HG03432 (cell line): ENCODE data around the gene PRR35.

ENCODE experiments used
- ATAC-seq: cut with Tn5 transposase; IDR thresholded peaks from one replicate; pipeline ENCODE4 v1.9.1; 2021; ENCODE audit warnings: mild to moderate bottlenecking, moderate library complexity; ENCODE audit not compliant: unreplicated experiment

PRR35 gene

DNA sequence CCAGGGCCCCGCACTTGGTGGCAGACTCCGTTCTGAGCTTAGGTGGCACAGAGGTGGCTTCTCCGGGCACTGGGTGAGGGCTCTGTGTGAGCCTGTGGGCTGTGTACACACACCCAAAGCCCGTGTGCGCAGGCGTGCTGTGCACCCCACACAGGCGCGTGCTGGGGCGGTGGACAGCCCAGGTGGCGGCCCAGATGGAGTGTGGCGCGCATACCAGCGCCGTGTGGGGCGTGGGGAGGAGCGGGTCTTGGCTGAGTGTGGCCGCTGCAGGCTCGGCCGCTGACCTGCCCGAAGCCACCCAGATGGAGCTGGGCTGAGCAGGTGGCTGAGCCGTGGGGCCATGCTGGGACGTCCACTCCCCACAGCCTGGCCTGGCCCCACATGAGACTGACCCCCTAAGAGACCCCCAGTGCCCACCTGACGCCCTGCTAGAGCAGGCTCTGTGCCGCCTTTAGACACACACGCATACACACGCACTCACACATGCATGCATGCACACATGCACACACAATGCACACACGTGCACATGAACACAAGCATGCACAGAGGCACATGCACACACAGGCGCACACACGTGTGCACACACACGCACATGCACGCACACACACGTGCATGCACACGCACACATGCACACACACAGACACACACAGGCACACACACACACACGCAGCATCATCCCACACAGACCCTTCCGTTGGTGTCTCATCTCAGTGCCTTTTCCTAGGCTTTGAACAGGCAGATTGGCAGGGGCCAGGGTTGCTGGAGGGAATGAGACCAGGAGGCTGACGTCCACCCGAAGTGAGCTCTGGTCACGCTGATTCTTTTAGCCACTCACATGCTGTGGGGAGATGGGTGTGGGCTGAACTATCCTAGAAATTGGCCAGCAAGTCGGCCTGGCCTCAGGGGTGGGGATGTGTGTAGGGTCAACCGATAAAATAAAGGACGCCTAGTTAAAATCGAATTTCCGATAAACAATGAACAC is 2.1 kb downstream of the PRR35 start:
- no peak for ATAC-seq

DNA sequence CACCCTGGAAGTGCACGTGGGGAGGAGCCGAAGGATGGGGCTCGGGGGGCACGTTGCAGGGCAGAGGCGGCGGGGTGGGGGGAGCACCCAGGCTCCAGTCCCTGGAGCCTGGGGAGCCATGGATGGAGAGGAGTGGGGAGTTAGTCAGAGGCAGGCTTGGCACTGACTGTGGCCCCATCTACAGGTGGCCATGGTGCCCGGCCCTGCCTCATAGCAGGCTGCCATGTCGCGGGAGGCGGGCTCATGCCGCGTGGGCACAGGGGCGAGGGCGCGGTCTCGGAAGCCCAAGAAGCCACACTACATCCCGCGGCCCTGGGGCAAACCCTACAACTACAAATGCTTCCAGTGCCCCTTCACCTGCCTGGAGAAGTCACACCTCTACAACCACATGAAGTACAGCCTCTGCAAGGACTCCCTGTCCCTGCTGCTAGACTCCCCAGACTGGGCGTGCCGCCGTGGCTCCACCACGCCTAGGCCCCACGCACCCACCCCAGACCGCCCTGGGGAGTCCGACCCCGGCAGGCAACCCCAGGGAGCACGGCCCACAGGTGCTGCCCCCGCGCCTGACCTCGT is 3.0 kb downstream of the PRR35 start:
- ATAC-seq, result no peak

DNA sequence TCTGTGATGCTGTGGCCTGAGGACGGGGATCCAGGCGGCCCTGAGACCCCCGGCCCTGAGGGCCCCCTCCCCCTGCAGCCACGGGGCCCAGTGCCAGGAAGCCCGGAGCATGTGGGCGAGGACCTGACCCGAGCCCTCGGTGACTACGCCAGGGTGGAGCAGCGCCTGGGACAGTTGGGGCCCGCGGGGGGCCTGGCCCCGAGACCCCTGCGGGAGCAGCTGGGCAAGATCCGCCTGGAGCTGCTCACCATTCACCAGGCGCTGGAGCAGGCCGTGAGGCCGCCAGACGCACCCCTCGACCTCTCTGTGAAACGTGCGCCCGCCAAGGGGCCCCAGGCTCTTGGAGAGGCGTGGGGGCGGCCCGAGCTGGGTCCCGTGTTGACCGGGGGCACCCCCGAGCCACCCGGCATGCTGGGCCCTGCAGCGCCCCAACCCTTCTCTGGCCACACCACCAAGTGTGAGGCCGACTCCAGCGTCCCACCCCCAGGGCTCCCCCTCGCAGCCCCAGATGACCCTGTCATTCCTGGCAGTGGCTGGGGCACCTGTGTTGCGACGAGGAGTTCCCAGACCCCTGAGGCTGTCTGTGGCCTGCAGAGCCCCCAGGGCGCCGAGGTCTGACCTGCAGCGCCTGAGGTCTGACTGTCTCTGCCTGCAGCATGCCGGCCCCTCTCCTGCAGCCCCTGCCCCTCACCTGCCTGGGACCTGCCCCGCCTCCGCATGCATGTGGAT is 4.7 kb downstream of the PRR35 start:
- ATAC-seq, result no peak

DNA sequence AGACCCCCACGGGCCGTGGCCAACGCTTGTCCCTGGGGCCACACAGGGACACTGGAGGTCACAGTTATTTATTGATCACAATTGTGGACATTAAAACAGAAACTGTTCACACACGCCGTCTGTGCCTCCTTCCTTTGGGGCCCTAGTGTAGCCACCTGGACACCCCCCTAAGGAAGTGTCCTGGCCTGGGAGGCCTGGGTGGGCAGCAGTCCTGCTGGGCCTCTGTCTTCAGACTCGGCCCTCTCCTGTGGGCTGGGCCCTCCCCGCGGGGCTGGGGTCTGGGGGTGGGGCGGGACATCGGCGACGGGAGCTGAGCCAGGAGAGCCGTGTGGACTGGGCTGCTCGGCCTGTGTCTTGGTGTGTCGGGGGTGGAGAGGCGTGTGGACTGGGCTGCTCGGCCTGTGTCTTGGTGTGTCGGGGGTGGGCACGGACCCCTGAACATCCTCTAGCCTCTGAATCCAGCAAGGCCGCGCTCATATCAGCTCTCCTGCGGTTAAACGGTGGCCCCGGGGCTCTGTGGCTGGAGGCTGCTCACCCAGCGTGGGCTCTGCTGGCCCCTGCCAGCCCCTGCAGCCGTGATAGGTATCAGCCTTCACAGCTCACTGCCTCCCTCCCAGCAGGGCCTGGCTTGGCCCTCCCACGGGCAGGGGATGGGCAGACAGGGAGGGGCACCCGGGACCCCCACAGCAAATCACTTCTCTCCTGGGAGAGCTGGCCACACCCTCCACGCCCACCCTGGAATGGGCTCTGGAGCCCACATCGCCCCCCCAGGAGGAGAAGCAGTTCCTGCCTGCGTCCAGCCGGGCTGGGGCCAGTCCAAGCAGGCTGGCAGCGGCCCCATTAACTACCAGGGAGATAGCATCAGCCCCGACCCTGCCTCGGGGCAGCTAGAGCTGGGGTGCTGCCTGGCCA is 5.5 kb downstream of the PRR35 start:
- ATAC-seq, result no peak

GRCh38 chr16:566475-567372 is 6.5 kb downstream of the PRR35 start, which contains the start of gene NHLRC4:
Gene NHLRC4, plus strand, starts transcription at chr16:567005. Its CDS starts 1,043 bp downstream, at chr16:568048.
- peak; percentile 43 for ATAC-seq

- no peak for ATAC-seq
Observed at GRCh38 chr16:567373-568256, 7.4 kb downstream of the PRR35 start.

GRCh38 chr16:568401-569258 is 8.4 kb downstream of the PRR35 start:
- ATAC-seq, result no peak

- peak; percentile 61 for ATAC-seq
Observed at GRCh38 chr16:569445-570254, 9.5 kb downstream of the PRR35 start, which contains the start of gene PIGQ. Gene PIGQ, plus strand, starts transcription at chr16:569968. Its CDS starts 4,107 bp downstream, at chr16:574075.

DNA sequence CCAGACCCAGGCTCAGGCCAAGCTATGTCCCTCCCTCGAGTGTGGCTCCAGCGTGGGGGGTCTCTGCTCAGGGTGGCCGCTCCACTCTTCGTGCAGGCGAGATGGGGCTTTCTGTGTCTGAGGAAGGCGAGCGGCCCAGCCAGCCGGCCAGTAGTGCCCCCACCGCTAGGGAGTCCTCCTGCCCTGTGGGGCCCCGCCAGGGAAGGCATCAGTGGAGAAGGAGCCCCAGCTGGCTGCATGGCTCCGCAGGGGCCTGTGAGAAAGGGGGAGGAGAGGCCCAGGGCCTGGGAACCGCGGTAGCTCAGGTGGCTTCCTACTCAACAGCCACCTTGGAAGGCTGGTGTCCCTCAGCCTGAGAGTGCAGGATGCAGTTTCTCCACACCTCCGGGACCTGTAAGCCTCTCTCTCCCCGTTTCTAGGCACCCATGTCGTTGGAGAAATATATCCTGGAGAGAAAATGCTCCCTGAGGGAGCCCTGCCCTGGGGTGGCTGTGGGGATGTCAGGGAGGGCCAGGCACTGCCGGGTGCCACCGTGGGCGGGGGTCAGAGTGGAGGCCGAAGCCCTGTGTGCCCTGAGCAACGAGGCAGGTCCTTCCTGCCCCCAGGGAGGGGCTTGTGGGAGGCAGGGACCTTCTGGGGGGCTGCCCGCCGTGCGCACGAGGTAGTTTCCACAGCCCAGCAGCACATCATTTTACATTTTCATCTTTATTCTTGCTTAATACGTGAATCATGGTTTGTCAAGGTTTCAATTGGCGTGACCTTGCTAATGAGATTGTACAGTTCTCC is 12.9 kb downstream of the PRR35 start:
- no peak for ATAC-seq

GRCh38 chr16:574021-574760 is 14.0 kb downstream of the PRR35 start:
- no peak for ATAC-seq

- no peak for ATAC-seq
Observed at GRCh38 chr16:575354-576196, 15.4 kb downstream of the PRR35 start.

- no peak for ATAC-seq
Observed at GRCh38 chr16:576197-576822, 16.1 kb downstream of the PRR35 start.

DNA sequence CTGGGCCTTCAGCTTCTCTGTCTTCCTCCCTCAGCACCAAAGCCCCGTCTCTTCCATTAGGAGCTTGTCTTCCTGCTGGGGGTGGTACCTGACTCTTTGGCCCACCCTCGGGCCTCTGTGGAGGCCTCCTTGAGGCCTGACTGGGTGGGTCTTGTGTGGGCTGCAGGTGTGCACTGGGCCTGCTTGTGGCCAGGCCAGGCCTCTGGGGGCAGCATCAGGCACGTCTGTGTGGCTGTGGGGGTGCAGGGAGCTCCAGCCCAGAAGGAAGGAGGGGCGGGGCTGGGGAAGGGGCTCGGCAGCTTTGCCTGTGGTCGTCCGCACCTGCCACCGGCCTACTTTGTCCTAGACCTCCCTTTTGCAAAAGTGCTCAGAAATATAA is 16.6 kb downstream of the PRR35 start:
- ATAC-seq, result no peak

- ATAC-seq, result no peak
Observed at GRCh38 chr16:577796-578195, 17.6 kb downstream of the PRR35 start.
